ENCODE data around the gene PHETA2. TPM values are rescaled to one million over a fixed set of nuclear protein-coding genes. Genes with fewer than 3 reads are reported as not detected.

The PHETA2 gene
- total and polyA plus RNA-seq, 2 of the 8 experiments (the other 6 are each of a cell fraction or from before 2014, with no cell fraction given), result 7.4 to 7.6 TPM

GRCh38 chr22:42060489-42060888, 13.6 kb upstream of the PHETA2 start:
- Histone ChIP-seq H2BK5ac (ENCODE audit: low read depth, low read length) (no peak overlapping the region), H3K14ac (ENCODE audit: insufficient read length) (no peak overlapping the region), H3K18ac (ENCODE audit: extremely low read depth, low read length) (no peak overlapping the region), H3K4me2 (ENCODE audit: insufficient read depth in 1 of 2, low read depth in 2 of 2, low read length in 2 of 2) (no peak overlapping the region), H2AK5ac (ENCODE audit: low read depth, low read length) (no peak overlapping the region), H3K36me3 (ENCODE audit: control insufficient read depth in 2 of 4, insufficient read depth in 4 of 4, low read length in 3 of 4) (peaks cover 0 to 10% (median 6%) of the 10 kb centered on the region in 4 experiments; a peak in 4 of 8 replicates), H4K91ac (replicated peaks; ENCODE audit: insufficient read length, low read length) (no peak overlapping the region), H3K27me3 (replicated peaks in 1 of 4; ENCODE audit: control insufficient read depth in 3 of 4, extremely low read depth in 1 of 4, insufficient read depth in 3 of 4, low read length in 3 of 4) (no peaks in the 10 kb centered on the region), H4K20me1 (replicated peaks in 1 of 2; ENCODE audit: control insufficient read depth in 1 of 2, insufficient read depth in 2 of 2, low read length in 2 of 2) (peaks cover 0 to 3% of the 10 kb centered on the region in 2 experiments), H3K56ac (replicated peaks; ENCODE audit: insufficient read length, low read depth, low read length) (no peak overlapping the region), H3K23ac (ENCODE audit: insufficient read length) (no peak overlapping the region), H3K4me3 (ENCODE audit: extremely low read depth in 1 of 4, insufficient read depth in 2 of 4, low read depth in 3 of 4, low read length in 4 of 4) (no peak overlapping the region), H3K79me2 (ENCODE audit: control insufficient read depth in 1 of 2, insufficient read depth in 2 of 2, low read length in 2 of 2) (no peaks in the 10 kb centered on the region), H4K5ac (ENCODE audit: insufficient read length, low read depth, low read length) (no peak overlapping the region), H2BK20ac (ENCODE audit: low read length) (no peak overlapping the region), H3K9ac (replicated peaks in 1 of 4; ENCODE audit: extremely low read depth in 1 of 4, low read depth in 3 of 4, low read length in 3 of 4) (no peak overlapping the region), H3K27ac (ENCODE audit: low read depth, low read length) (no peak overlapping the region), H3K79me1 (ENCODE audit: low read depth, low read length) (no peaks in the 10 kb centered on the region), H3K4me1 (replicated peaks in 1 of 4; ENCODE audit: control insufficient read depth in 3 of 4, insufficient read depth in 4 of 4, low read length in 3 of 4) (peaks cover 0 to 8% (median 4%) of the 10 kb centered on the region in 4 experiments; a peak in 4 of 7 replicates), H2BK120ac (replicated peaks; ENCODE audit: low read depth, low read length) (no peak overlapping the region), H3K23me2 (ENCODE audit: low read depth, low read length) (no peaks in the 10 kb centered on the region), H3K4ac (replicated peaks; ENCODE audit: insufficient read length, low read depth, low read length) (no peak overlapping the region), H2AFZ (ENCODE audit: low read length) (no peak overlapping the region), H2BK12ac (ENCODE audit: low read depth, low read length) (no peak overlapping the region), H4K8ac (ENCODE audit: extremely low read depth, insufficient read depth, low read length) (no peak overlapping the region), H2BK15ac (ENCODE audit: low read length) (no peak overlapping the region), H3K9me3 (ENCODE audit: insufficient read depth in 2 of 2, low read depth in 1 of 2, low read length in 1 of 2) (peaks cover 7 to 8% of the 10 kb centered on the region in 2 experiments; a peak in 2 of 4 replicates)
- POLR2A ChIA-PET (ENCODE audit: partially characterized antibody), result interaction anchor here (1.4 to 1.5 kb wide), 2 partner anchors 9 to 16 kb away, joined by 3 to 5 read pairs; no protein-coding TSS in a partner anchor
- DNase-seq (ENCODE audit: low read depth in 1 of 2, low spot score in 2 of 2), result peak in 1 of 2 experiments; percentile 14
- TF ChIP-seq RFX5 (IDR thresholded peaks at IDR 0.05; ENCODE audit: borderline replicate concordance, low read depth, low read length), result no peak
- TF ChIP-seq NANOG (IDR thresholded peaks at IDR 0.05; ENCODE audit: insufficient read depth, low read depth, low read length, poor library complexity, severe bottlenecking), result no peak
- TF ChIP-seq SIX5 (IDR thresholded peaks at IDR 0.05; ENCODE audit: low read depth, low read length), result no peak
- TF ChIP-seq POLR2A (IDR thresholded peaks at IDR 0.05; ENCODE audit: control extremely low read depth in 1 of 2, low read depth in 2 of 2, low read length in 2 of 2), result no peak
- TF ChIP-seq EZH2 (IDR thresholded peaks at IDR 0.05; ENCODE audit: low read depth, low read length, severe bottlenecking), result no peak
- no peak for TF ChIP-seq ASH2L (IDR thresholded peaks at IDR 0.05; ENCODE audit: low read length)
- TF ChIP-seq KDM1A (IDR thresholded peaks at IDR 0.05; ENCODE audit: borderline replicate concordance, low read length), result no peak
- no peak for TF ChIP-seq SAP30 (IDR thresholded peaks at IDR 0.05; ENCODE audit: insufficient read depth, insufficient replicate concordance, low read length)
- TF ChIP-seq USF2 (IDR thresholded peaks at IDR 0.05; ENCODE audit: low read length), result no peak
- no peak for TF ChIP-seq E2F6 (IDR thresholded peaks at IDR 0.05)
- TF ChIP-seq ATF3 (IDR thresholded peaks at IDR 0.05; ENCODE audit: insufficient read depth, low read depth, low read length), result no peak
- FAIRE-seq, result no peak
- CTCF ChIA-PET (ENCODE audit: partially characterized antibody), result interaction anchor here (1.0 to 1.4 kb wide), 2 partner anchors 52 to 95 kb away, joined by 3 to 4 read pairs; no protein-coding TSS in a partner anchor
- WGBS, 2 experiments (ENCODE audit: extremely low coverage in 1 of 2, insufficient coverage in 1 of 2, insufficient read length in 1 of 2, insufficient replicate concordance in 2 of 2, low coverage in 1 of 2, low lambda C conversion rate in 2 of 2, missing lambda C conversion rate in 1 of 2), result 94% methylated on average over 5 of the region's 5 CpGs; no CpG with 5 or more reads in 1 of the 2 experiments

Measured in H1 (cell line).